GM12878 (cell line): ENCODE results near the gene LMO7. TPM values are rescaled to one million over a fixed set of nuclear protein-coding genes. Genes with fewer than 3 reads are reported as not detected.

Experiments used
- ATAC-seq: fragments of 200-7000 bp; cut with Tn5 transposase; 3 replicates; pipeline ENCODE4 v1.9.1; 2020; ENCODE audit warnings: mild to moderate bottlenecking, moderate library complexity
- BruUV-seq: library from RNA; stranded (reverse); fragments of 400-500 nt; replicated peaks from 2 replicates; lab custom pipeline; 2021; lab: Mats Ljungman, UMichigan
- CTCF ChIA-PET: fragments of 300-600 bp; sonication (Branson Sonifier 250); formaldehyde crosslinking; extraction: SDS; loops from one replicate; lab custom pipeline; 2021; ENCODE audit warnings: inconsistent platforms; lab: Yijun Ruan, JAX
- POLR2A ChIA-PET: fragments of 350-600 bp; formaldehyde crosslinking; extraction: SDS; loops from one replicate; lab custom pipeline; 2021; ENCODE audit warnings: inconsistent platforms; lab: Charles Lee
- RAD21 ChIA-PET: fragments of 300-600 bp; sonication (Branson Sonifier 250); formaldehyde crosslinking; loops from one replicate; lab custom pipeline; 2023; ENCODE audit warnings: antibody characterized with exemption; ENCODE audit not compliant: unreplicated experiment; lab: Charles Lee
- SMC1A ChIA-PET: fragments of 300-600 bp; sonication (Branson Sonifier 250); formaldehyde crosslinking; loops from one replicate; lab custom pipeline; 2023; ENCODE audit not compliant: unreplicated experiment, uncharacterized antibody; lab: Charles Lee
- DNase-seq: peaks from one replicate; pipeline ENCODE4 v3.0.0-alpha.2; 2011; ENCODE audit warnings: low read depth, low spot score
- FAIRE-seq: peaks from 3 replicates; lab custom pipeline; 2011; peaks lifted over from hg19 to GRCh38; lab: Jason Lieb, UNC
- H2AFZ ChIP-seq: 2 replicates; pipeline ENCODE4 v1.6.0; 2011; ENCODE audit warnings: low read depth, low read length, control low read depth; ENCODE audit not compliant: control insufficient read depth
- H3K27ac ChIP-seq: 2 replicates; pipeline ENCODE4 v1.5.1; 2011; ENCODE audit warnings: control low read depth; ENCODE audit not compliant: control insufficient read depth, insufficient read depth
- H3K27me3 ChIP-seq, 2 experiments: replicated peaks in 1 of 2; 2 replicates each; pipeline versions ENCODE4 v1.6.0 to v1.6.1; 2011; ENCODE audit warnings: low read length in 1 of 2; ENCODE audit not compliant: control insufficient read depth in 2 of 2, insufficient read depth in 2 of 2
- H3K36me3 ChIP-seq, 2 experiments: 2 replicates each; pipeline ENCODE4 v1.5.1; 2011; ENCODE audit warnings: low read length in 1 of 2; ENCODE audit not compliant: control insufficient read depth in 2 of 2, insufficient read depth in 2 of 2
- H3K4me1 ChIP-seq: 2 replicates; pipeline ENCODE4 v1.6.1; 2011; ENCODE audit warnings: mild to moderate bottlenecking, low read length, moderate library complexity, mixed read lengths; ENCODE audit not compliant: control insufficient read depth, insufficient read depth
- H3K4me2 ChIP-seq: 2 replicates; pipeline ENCODE4 v1.6.0; 2011; ENCODE audit warnings: control low read depth; ENCODE audit not compliant: control insufficient read depth, insufficient read depth
- H3K4me3 ChIP-seq: fragments of 200-600 bp; sonication (generic); 2 replicates; pipeline ENCODE4 v1.5.1; 2016
- H3K79me2 ChIP-seq: 2 replicates; pipeline ENCODE4 v1.6.0; 2011; ENCODE audit warnings: low read length; ENCODE audit not compliant: control insufficient read depth, insufficient read depth
- H3K9ac ChIP-seq: 2 replicates; pipeline ENCODE4 v1.8.0; 2011; ENCODE audit warnings: low read length, control low read depth, mixed read lengths; ENCODE audit not compliant: control insufficient read depth, insufficient read depth
- H3K9me3 ChIP-seq: replicated peaks from 3 replicates; pipeline ENCODE4 v1.5.1; 2011; ENCODE audit warnings: mild to moderate bottlenecking, low read length; ENCODE audit not compliant: control insufficient read depth, insufficient read depth
- H4K20me1 ChIP-seq: 2 replicates; pipeline ENCODE4 v1.6.0; 2011; ENCODE audit not compliant: control insufficient read depth, insufficient read depth
- ASH2L ChIP-seq: fragments of 300-600, 200-600 bp; sonication (generic); IDR thresholded peaks from 2 replicates; pipeline ENCODE4 v1.6.1; 2017; ENCODE audit warnings: low read depth, mild to moderate bottlenecking, borderline replicate concordance
- E2F4 ChIP-seq: IDR thresholded peaks from 2 replicates; pipeline ENCODE4 v1.6.1; 2012; ENCODE audit warnings: low read depth, low read length, improper control_type of control experiment
- EZH2 ChIP-seq: IDR thresholded peaks from 2 replicates; pipeline ENCODE4 v1.6.1; 2012; ENCODE audit warnings: low read depth, mild to moderate bottlenecking, control low read depth, inconsistent platforms, low read length, borderline replicate concordance; ENCODE audit not compliant: control insufficient read depth
- FOS ChIP-seq: IDR thresholded peaks from 3 replicates; pipeline ENCODE4 v1.6.1; 2011; ENCODE audit warnings: borderline replicate concordance; ENCODE audit not compliant: insufficient read length; ENCODE audit errors: extremely low read depth
- HDAC6 ChIP-seq: fragments of 200-600 bp; sonication (generic); IDR thresholded peaks from one replicate; pipeline ENCODE4 v1.8.0; 2017; ENCODE audit warnings: antibody characterized with exemption; ENCODE audit not compliant: unreplicated experiment
- MTA3 ChIP-seq: IDR thresholded peaks from 2 replicates; pipeline ENCODE4 v1.6.1; 2012; ENCODE audit warnings: low read length, inconsistent platforms, borderline replicate concordance
- PML ChIP-seq: IDR thresholded peaks from 2 replicates; pipeline ENCODE4 v1.6.1; 2012; ENCODE audit warnings: low read length, inconsistent platforms
- POLR2AphosphoS2 ChIP-seq: IDR thresholded peaks from 2 replicates; pipeline ENCODE4 v1.6.1; 2011; ENCODE audit warnings: low read depth, mild to moderate bottlenecking, low read length, improper control_type of control experiment, moderate library complexity
- RFX5 ChIP-seq: IDR thresholded peaks from 2 replicates; pipeline ENCODE4 v1.6.1; 2011; ENCODE audit warnings: low read depth, low read length, improper control_type of control experiment
- SIN3A ChIP-seq: IDR thresholded peaks from 2 replicates; pipeline ENCODE4 v1.6.1; 2012; ENCODE audit warnings: low read depth, low read length, improper control_type of control experiment
- STAT3 ChIP-seq: IDR thresholded peaks from 2 replicates; pipeline ENCODE4 v1.6.1; 2011; ENCODE audit warnings: low read depth, low read length, improper control_type of control experiment
- TCF3 ChIP-seq: IDR thresholded peaks from 2 replicates; pipeline ENCODE4 v1.6.1; 2012; ENCODE audit warnings: low read depth, mild to moderate bottlenecking, low read length, borderline replicate concordance; ENCODE audit not compliant: insufficient read depth
- ZBTB40 ChIP-seq: fragments of 450-650 bp; IDR thresholded peaks from 2 replicates; pipeline ENCODE4 v1.6.1; 2016; ENCODE audit warnings: mild to moderate bottlenecking, moderate library complexity, borderline replicate concordance
- ZZZ3 ChIP-seq: IDR thresholded peaks from 2 replicates; pipeline ENCODE4 v1.6.1; 2011; ENCODE audit warnings: low read depth; ENCODE audit not compliant: control insufficient read depth, insufficient read length
- in situ Hi-C: fragments of 300-500 bp; cut with MboI; formaldehyde crosslinking; loops from 9 replicates; pipeline ENCODE4 v1.14.3; 2018; ENCODE audit warnings: mixed read lengths
- intact Hi-C: fragments of 100-400 bp; cut with micrococcal nuclease; formaldehyde crosslinking; loops from one replicate; pipeline ENCODE4 v1.14.2; 2022; ENCODE audit not compliant: unreplicated experiment
- polyA plus RNA-seq, 11 experiments: library from polyadenylated mRNA; depleted of rRNA in 4 of 11; unstranded in 6 of 11; stranded (reverse) in 5 of 11; fragments of >200 nt; fragmentation: Nextera tagmentation in 4 of 11; fragmentation: Illumina TruSeq in 1 of 11; extraction: Ambion mirVana in 4 of 11; extraction: Trizol in 1 of 11; gene quantifications; 1 replicate in 1 of 11; 2 replicates in 10 of 11; pipeline versions ENCODE4 v1.2.1 to v1.2.3, GENCODE V29; 2011 to 2016; ENCODE audit warnings: inconsistent platforms in 2 of 11, missing spikeins in 2 of 11, low read depth in 1 of 11
- total RNA-seq, 4 experiments: library from RNA; depleted of rRNA in 3 of 4; stranded (reverse); fragments of >200 nt in 3 of 4; fragmentation: Illumina TruSeq in 1 of 4; extraction: Trizol in 1 of 4; gene quantifications; 2 replicates each; pipeline versions ENCODE4 v1.2.1 to v1.2.3, GENCODE V29; 2013 to 2021

LMO7 gene
- total and polyA plus RNA-seq, 10 of the 15 experiments (the other 5 are each of a cell fraction or from before 2014, with no cell fraction given) = 8.5 to 67.8 (median 36.8) TPM

DNA sequence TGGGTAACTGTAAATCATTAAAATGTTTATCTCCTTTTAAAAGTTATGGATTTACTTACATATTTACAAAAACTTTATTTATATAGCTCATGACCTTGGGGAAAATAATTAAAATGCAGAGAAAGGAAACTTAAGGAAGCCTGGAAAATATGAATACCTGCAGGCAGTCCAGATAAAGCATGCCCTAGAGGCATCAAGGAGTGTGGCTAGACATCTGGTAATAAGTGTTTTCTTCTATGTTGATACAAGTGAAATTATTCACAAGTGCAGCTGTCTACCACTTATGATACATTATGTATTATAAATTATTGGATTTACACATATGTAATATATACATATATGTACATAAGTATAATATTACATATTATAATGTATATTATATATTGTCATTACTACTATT lies 207.9 kb downstream of the LMO7 start:
- H3K27me3 ChIP-seq = no peaks in the 10 kb centered on the region
- no peak overlapping the region for H3K4me2 ChIP-seq
- H3K27ac ChIP-seq = no peak overlapping the region
- ChIA-PET RAD21 (no interaction called here), POLR2A (no interaction called here), SMC1A (interaction anchor here (1.4 kb wide), 1 partner anchor 148 kb away, joined by 5 read pairs; no protein-coding TSS in a partner anchor), CTCF (interaction anchor here (0.6 to 1.7 kb wide), 3 partner anchors 33 to 148 kb away, joined by 3 to 7 read pairs (median 4); no protein-coding TSS in a partner anchor)
- ATAC-seq (no peak), DNase-seq (no peak), FAIRE-seq (no peak)
- no peak overlapping the region for H3K9ac ChIP-seq
- no peaks in the 10 kb centered on the region for H3K9me3 ChIP-seq
- no peak overlapping the region for H3K4me3 ChIP-seq
- no peaks in the 10 kb centered on the region for H4K20me1 ChIP-seq
- H3K4me1 ChIP-seq = no peaks in the 10 kb centered on the region; the same call in 1 of the 2 replicates
- H3K36me3 ChIP-seq = peaks cover 0 to 6% of the 10 kb centered on the region in 2 experiments; a peak in 1 of 4 replicates
- intact Hi-C loops (no loop called here), in situ Hi-C loops (no loop called here)
- H3K79me2 ChIP-seq = no peaks in the 10 kb centered on the region
- no peak overlapping the region for H2AFZ ChIP-seq
- no peak for TF ChIP-seq ZZZ3
- no peak for TF ChIP-seq E2F4
- TF ChIP-seq MTA3 = no peak
- no peak for TF ChIP-seq EZH2
- TF ChIP-seq RFX5 = no peak
- TF ChIP-seq POLR2AphosphoS2 = no peak
- no peak for TF ChIP-seq ASH2L
- TF ChIP-seq STAT3 = no peak
- no peak for TF ChIP-seq HDAC6
- no peak for TF ChIP-seq PML
- TF ChIP-seq TCF3 = no peak
- TF ChIP-seq ZBTB40 = no peak
- no peak for TF ChIP-seq SIN3A
- no peak for TF ChIP-seq FOS
- BruUV-seq = no TSS peak
